ENCODE data around the gene MRTFA. TPM values are rescaled to one million over a fixed set of nuclear protein-coding genes. Genes with fewer than 3 reads are reported as not detected.

Gene MRTFA
- total RNA-seq, 1 donor from 2014 or later, result 68.4 TPM

DNA sequence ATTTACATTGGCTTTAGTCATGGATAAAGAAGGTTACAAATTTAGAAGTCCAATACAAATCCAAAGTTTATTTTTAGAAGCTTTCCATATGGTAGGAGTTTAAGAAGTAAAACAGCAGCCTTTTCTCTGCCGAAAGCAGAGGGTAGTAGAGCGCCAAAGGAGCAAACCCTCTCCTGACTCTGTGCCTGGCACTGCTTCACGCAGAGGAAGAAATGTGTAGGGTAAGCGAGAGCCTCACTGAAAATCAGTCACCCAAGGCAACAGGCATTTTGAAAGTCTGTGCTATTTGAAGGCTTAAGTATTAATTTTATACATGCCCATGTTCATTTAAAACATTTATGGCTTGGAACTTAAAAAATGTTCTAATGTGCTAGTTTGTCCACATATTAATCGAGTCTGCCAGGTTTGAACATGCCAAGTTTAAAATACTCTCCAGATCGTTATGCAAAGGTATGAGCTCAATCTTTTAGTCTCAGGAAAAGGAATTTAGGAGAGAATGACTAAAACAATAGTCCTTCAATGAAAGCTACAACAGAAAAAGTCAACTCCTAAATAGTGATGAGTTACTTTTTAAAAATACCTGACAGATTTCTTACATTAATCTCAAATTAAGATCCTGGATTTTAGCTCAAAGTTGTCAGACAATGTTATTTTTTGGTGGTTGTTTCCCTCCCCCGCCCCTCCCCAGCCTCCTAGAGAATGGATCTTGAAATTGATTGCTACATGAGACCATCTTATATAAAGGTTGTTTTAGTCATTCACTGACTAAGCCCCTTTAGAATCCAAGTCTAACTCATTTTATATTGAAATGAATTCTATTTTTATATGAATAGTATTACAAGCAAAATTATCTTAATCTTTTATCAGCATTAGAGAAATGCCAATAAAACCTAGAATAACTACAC lies 38.7 kb downstream of the MRTFA start:
- DNase-seq (ENCODE audit: low spot score), result no peak
- Mint-ChIP-seq H3K27ac (ENCODE audit: unreplicated experiment) (no peak overlapping the region), H3K4me3 (ENCODE audit: unreplicated experiment) (no peak overlapping the region), H3K36me3 (ENCODE audit: low read depth, unreplicated experiment) (no peaks in the 10 kb centered on the region), H3K9me3 (ENCODE audit: unreplicated experiment) (no peaks in the 10 kb centered on the region), H3K27me3 (ENCODE audit: unreplicated experiment) (no peaks in the 10 kb centered on the region), H3K4me1 (ENCODE audit: unreplicated experiment) (peaks cover 24% of the 10 kb centered on the region)
- TF ChIP-seq, protein P1, sequence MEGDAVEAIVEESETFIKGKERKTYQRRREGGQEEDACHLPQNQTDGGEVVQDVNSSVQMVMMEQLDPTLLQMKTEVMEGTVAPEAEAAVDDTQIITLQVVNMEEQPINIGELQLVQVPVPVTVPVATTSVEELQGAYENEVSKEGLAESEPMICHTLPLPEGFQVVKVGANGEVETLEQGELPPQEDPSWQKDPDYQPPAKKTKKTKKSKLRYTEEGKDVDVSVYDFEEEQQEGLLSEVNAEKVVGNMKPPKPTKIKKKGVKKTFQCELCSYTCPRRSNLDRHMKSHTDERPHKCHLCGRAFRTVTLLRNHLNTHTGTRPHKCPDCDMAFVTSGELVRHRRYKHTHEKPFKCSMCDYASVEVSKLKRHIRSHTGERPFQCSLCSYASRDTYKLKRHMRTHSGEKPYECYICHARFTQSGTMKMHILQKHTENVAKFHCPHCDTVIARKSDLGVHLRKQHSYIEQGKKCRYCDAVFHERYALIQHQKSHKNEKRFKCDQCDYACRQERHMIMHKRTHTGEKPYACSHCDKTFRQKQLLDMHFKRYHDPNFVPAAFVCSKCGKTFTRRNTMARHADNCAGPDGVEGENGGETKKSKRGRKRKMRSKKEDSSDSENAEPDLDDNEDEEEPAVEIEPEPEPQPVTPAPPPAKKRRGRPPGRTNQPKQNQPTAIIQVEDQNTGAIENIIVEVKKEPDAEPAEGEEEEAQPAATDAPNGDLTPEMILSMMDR (IDR thresholded peaks at IDR 0.05; ENCODE audit: unreplicated experiment), result no peak

DNA sequence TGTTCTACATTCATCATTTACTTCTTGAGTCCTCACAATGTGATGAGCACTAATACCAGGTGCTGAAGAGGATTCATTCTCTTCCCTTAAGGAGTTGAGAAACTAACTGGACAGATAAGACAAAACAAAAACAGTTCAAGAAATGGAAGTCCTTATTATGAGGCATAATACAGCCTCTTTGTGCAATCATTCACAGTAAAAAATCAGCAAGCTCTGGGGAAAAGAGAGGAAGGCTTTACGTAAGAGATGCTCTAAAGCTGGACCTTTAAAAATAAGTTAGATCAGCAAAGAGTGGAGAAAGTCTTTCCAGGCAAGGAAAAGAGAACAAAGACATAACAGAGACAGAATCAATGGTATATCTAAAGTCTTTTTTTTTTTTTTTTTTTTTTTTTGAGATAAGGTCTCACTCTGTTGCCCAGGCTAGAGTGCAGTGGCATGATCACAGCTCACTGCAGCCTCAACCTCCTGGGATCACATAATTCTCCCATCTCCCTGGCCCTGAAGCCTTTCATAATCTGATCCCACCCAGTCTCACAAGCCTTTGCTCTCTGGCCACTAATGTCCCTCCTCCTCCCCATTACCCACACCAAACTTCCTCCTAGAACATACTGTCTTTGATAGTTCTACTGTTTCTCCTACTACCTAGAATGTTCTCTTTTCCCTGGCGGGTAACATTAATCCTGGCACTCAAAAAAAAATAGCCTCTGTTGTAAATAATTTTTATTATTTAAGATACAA lies 40.9 kb downstream of the MRTFA start:
- TF ChIP-seq, protein P1 (IDR thresholded peaks at IDR 0.05; ENCODE audit: unreplicated experiment), result no peak
- Mint-ChIP-seq H3K9me3 (ENCODE audit: unreplicated experiment) (no peaks in the 10 kb centered on the region), H3K36me3 (ENCODE audit: low read depth, unreplicated experiment) (no peaks in the 10 kb centered on the region), H3K4me1 (ENCODE audit: unreplicated experiment) (peaks cover 24% of the 10 kb centered on the region), H3K4me3 (ENCODE audit: unreplicated experiment) (no peak overlapping the region), H3K27me3 (ENCODE audit: unreplicated experiment) (no peaks in the 10 kb centered on the region), H3K27ac (ENCODE audit: unreplicated experiment) (no peak overlapping the region)
- DNase-seq (ENCODE audit: low spot score), result no peak

- H3K9me3 Mint-ChIP-seq (ENCODE audit: unreplicated experiment), result no peaks in the 10 kb centered on the region
- TF ChIP-seq, protein P1 (IDR thresholded peaks at IDR 0.05; ENCODE audit: unreplicated experiment), result no peak
- no peaks in the 10 kb centered on the region for H3K27me3 Mint-ChIP-seq (ENCODE audit: unreplicated experiment)
- no peak overlapping the region for H3K4me3 Mint-ChIP-seq (ENCODE audit: unreplicated experiment)
- H3K36me3 Mint-ChIP-seq (ENCODE audit: low read depth, unreplicated experiment), result no peaks in the 10 kb centered on the region
- no peak overlapping the region for H3K27ac Mint-ChIP-seq (ENCODE audit: unreplicated experiment)
- DNase-seq (ENCODE audit: low spot score), result no peak
- H3K4me1 Mint-ChIP-seq (ENCODE audit: unreplicated experiment), result peaks cover 20% of the 10 kb centered on the region
Observed at GRCh38 chr22:40594924-40595323, 41.6 kb downstream of the MRTFA start.

GRCh38 chr22:40594346-40594745 lies 42.2 kb downstream of the MRTFA start:
- H3K27ac Mint-ChIP-seq (ENCODE audit: unreplicated experiment), result no peak overlapping the region
- no peaks in the 10 kb centered on the region for H3K36me3 Mint-ChIP-seq (ENCODE audit: low read depth, unreplicated experiment)
- TF ChIP-seq, protein P1 (IDR thresholded peaks at IDR 0.05; ENCODE audit: unreplicated experiment), result no peak
- H3K9me3 Mint-ChIP-seq (ENCODE audit: unreplicated experiment), result no peaks in the 10 kb centered on the region
- H3K4me1 Mint-ChIP-seq (ENCODE audit: unreplicated experiment), result peaks cover 16% of the 10 kb centered on the region
- DNase-seq (ENCODE audit: low spot score), result no peak
- H3K4me3 Mint-ChIP-seq (ENCODE audit: unreplicated experiment), result no peak overlapping the region
- no peaks in the 10 kb centered on the region for H3K27me3 Mint-ChIP-seq (ENCODE audit: unreplicated experiment)
